ENCODE results near the gene MARVELD1.

The MARVELD1 gene

GRCh38 chr10:97759946-97760345 is 46.4 kb downstream of the MARVELD1 start:
- no peak for DNase-seq

GRCh38 chr10:97760461-97761257 is 47.1 kb downstream of the MARVELD1 start:
- DNase-seq: no peak

GRCh38 chr10:97761331-97761865 is 47.9 kb downstream of the MARVELD1 start:
- no peak for DNase-seq

DNA sequence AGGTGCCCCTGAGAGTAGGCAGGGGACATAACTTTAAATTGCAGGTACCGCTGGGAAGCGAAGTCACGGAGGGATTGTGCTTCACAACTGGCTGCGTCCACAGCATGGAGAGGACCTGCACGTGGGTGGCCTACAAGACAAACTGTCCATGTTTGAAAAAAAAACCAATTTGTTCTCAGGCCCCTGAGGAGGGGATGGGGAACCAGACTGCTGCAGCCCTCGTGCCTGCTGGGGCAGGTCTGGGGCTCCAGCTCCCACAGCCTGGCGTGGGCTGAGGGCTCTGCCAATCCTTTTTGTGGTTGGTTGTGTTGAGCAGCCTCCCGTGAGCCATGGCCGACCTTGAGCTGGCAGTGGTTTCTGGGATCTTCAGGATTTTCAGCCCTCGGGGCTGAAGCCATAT is 48.5 kb downstream of the MARVELD1 start:
- no peak for DNase-seq

DNA sequence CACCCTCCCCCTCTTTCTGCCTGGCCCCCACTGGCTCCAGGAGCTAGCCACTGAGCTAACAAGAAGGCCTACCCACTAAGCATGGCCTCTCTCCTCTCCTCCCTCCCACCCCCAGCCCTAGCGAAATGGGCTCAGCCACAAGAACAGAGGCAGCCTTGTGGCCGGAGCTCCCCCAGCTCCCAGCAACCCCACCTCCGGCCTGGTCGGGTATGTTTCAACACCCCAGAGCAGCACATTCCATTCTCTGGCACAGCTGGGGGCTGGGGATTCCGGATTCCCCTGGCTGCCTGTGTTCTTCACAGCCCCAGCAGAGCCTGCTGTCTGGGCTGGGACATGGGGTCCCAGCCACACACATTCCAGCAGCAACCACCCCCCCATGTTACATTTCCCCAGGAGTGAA is 49.3 kb downstream of the MARVELD1 start:
- DNase-seq: no peak

DNA sequence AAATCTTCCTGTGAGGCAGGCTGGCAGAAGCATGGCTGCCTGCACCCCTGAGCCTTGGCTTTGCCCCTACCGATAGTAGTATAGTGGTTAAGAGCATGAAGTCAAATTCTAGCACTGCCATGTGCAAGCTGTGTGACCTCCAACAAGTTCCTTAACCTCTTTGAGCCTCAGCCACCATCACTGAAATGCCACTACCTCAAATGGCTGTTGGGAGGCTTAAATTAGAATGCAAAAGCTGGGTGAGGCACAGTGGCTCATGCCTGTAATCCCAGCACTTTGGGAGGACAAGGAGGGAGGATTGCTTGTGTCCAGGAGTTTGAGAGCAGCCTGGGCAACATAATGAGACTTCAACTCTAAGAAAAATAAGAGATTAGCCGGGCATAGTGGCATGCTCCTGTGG is 49.9 kb downstream of the MARVELD1 start:
- DNase-seq: no peak

DNA sequence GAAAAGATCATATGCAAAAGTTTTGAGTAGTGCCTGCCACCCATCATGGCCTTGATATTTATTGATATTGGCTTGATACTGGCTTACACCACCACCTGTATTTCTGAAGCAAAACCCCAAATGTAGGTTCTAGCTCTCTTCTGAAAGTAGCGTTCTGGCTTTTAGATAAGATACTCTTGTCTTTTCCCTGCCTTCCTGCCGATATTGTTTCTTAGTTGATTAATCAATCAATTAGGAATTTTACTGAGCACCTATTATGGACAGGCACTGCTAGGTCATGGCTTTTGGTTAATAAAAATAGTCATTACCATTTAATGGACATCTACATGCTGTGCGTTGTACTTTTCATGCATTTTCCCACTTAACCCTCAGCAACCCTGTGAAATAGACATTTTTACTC is 50.4 kb downstream of the MARVELD1 start:
- DNase-seq: no peak

- no peak for DNase-seq
Observed at GRCh38 chr10:97764519-97764931, 51.0 kb downstream of the MARVELD1 start.

- no peak for DNase-seq
Observed at GRCh38 chr10:97765201-97765600, 51.7 kb downstream of the MARVELD1 start.

DNA sequence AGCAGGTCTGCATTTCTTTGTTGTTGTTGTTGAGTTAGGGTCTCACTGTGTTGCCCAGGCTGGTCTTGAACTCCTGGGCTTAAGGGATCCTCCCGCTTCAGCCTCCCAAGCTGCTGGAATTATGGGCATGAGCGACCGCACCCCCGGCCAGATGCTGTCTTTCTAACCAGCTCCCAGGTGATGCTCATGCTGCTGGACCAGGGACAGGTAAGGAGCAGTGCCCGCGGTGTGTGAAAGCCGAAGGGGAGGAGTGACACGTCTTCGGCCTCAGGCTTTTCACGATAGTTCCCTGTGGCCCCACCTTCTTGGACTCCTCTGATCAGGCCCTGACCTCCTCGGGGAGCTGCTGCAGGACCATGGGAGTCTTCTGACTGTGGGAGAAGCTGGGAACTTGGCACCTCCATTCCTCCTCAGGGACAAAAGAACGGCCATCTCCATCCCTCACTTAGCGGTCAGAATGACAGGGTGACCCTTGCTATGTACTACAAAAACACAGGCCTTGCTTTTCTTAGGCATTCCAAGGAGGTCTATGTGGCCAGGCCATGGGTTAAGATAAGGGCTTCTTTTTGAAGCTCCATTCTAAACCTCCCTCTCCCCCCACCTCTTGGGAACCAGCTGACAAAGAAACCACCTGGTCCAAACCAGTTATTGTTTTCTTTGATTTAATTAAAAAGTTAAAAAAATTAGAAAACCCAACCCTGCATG is 52.7 kb downstream of the MARVELD1 start:
- no peak for DNase-seq

- DNase-seq: no peak
Observed at GRCh38 chr10:97766996-97767924, 53.7 kb downstream of the MARVELD1 start.
